NCI-H1694 treated with DMSO at 0.1 percent for 48 hours (cell line): Measurements from ENCODE around the gene TMCC2.
A peak's percentile ranks its signal among the peaks of the same experiment; 100 is the strongest.
"Not testable (repeated sequence)": the region's sequence is repeated elsewhere in the genome, so short reads cannot be mapped to it uniquely, and the experiment has no call there.

Experiments
- DNase-seq: peaks from one replicate; lab custom pipeline; 2025; lab: John Stamatoyannopoulos, UW

The TMCC2 gene

DNA sequence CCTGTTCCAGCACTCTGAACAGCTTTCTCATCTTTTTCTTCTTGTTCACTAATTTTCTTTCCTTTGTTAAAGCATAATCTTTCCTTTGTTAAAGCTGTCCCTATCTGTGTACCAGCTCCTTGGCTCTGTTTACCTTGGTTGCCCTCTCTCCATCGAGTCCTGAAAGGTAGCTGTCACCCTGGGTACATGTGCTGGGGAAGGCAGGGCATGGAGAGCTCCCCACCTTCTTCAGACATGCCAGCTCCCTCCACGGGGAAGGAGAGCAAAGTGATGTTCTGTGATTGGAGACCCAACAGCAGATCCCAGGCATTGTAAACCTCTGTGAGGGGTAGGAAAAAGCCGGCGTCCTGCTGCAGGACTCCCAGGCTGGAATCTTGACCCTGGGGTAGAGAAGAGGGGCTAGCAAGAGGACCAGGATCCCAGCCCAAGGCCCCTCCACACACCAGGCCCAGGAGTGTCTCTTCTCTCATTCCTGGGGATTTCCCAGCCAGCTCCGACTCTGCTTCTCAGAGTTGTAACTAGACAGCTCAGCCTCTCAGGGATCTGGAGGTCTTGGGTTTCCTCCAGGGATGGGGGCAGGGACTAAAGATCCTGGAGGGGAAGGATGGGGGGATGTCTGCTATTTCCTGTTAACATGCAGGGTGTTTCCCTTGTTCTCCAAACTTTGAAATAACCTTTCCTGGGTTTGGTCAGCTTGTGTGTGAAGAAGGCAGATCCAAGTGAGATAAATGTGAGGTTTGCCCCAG lies 34.4 kb downstream of the TMCC2 start:
- no peak for DNase-seq

GRCh38 chr1:205262731-205263171 lies 35.0 kb downstream of the TMCC2 start:
- DNase-seq, result no peak

- DNase-seq, result no peak
Observed at GRCh38 chr1:205263580-205264190, 35.9 kb downstream of the TMCC2 start.

DNA sequence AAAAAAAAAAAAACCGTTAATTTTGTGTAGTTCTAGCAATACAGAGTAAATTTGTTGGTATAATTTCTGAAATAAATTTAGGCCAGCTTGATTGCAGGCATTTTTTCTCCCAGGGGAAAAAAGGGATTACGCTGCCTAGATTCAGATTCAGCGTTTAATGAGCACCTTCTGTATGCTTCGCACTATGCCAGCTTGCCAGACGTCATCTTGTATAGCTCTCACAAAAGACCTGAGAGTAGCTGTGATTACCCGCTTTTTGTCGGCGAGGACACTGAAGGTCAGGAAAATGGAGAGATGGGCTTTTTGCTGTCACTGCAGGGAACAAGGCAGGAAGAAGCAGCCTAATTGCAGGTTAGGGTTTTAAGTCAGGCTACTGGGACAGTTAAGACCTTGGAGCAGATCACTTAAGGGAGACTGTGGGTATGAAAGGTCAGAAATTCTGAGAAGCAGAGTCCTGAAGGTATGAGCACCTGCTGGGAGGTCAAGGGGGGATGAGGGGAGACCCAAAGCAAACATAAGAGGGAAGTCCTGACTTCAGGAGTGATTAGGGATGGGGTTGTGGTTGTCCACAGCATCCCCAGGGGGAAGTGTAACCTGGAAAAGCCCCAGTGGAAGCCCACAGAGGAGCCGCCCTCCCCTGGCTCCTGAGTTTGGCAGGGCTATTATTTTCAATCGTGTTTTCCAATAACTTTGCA lies 39.0 kb downstream of the TMCC2 start:
- no peak for DNase-seq

- DNase-seq, result no peak
Observed at GRCh38 chr1:205267306-205267902, 39.7 kb downstream of the TMCC2 start.

DNA sequence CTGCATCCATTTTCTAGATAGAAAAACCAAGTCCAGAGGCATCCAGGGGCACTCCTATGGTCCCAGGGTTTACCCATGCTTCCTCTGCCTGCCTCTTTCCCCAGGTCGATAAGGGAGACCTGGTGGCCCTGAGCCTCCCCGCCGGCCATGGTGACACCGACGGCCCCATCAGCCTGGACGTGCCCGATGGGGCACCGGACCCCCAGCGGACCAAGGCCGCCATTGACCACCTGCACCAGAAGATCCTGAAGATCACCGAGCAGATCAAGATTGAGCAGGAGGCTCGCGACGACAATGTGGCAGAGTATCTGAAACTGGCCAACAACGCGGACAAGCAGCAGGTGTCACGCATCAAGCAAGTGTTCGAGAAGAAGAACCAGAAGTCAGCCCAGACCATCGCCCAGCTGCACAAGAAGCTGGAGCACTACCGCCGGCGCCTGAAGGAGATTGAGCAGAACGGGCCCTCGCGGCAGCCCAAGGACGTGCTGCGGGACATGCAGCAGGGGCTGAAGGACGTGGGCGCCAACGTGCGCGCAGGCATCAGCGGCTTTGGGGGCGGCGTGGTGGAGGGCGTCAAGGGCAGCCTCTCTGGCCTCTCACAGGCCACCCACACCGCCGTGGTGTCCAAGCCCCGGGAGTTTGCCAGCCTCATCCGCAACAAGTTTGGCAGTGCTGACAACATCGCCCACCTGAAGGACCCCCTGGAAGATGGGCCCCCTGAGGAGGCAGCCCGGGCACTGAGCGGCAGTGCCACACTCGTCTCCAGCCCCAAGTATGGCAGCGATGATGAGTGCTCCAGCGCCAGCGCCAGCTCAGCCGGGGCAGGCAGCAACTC lies 41.3 kb downstream of the TMCC2 start:
- DNase-seq, result no peak

GRCh38 chr1:205269711-205270110 lies 42.0 kb downstream of the TMCC2 start:
- no peak for DNase-seq

DNA sequence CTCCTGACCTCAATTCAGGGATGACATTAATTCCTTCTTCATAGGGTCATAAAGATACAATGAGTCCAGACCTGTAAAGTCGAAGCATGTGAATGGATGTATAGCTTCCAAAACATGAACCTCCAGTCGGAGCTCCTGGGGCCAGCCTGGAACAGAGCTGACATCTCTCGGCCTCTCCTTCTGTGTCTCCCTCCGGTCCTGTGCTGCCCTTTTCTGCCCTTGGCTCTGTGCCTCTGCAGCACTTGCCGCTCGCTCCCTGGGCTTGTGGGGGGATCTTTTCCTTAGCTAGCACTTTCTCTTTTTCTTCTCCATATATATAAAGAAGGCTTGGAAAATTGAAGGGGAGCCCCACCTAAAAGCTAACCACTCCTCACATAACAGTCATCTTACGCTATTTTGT lies 42.5 kb downstream of the TMCC2 start:
- DNase-seq, result no peak

DNA sequence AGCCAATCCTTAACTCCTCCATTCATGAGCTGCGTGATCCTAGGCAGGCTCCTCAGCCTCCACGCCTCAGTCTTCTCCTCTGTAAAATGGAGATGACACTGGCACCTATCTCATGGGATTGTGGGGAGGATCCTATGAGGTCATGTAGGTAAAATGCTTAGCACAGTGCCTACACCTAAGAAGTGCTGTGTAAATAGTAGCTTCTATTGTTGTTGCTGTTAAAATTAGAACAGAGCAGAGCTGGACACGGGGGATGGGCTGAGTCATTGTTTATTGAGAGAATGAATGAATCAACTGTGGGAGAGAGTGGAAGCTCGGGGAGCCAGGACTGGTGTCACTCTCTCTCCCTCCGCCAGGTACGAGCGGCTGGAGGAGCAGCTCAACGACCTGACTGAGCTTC lies 43.0 kb downstream of the TMCC2 start:
- no peak for DNase-seq

DNA sequence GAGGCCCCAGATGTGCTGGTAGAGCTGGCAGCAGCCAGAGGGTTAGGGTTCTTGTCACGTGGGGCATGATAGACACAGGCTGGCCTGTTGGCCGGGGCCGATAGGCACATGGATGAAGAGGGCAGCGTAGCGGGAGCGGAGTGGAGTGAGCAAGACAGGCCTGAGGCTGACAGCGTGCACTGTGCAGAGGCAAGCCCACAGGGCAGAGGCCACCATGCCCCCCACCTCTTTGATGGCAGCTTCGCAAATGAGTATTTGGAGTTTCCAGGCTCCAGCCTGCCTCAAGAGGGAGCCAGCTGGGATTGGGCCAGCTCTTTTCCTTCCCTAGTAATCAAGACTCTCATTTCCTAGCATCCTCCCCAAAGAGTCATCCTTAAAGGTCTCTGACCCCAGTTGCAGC lies 43.5 kb downstream of the TMCC2 start:
- DNase-seq, result no peak

DNA sequence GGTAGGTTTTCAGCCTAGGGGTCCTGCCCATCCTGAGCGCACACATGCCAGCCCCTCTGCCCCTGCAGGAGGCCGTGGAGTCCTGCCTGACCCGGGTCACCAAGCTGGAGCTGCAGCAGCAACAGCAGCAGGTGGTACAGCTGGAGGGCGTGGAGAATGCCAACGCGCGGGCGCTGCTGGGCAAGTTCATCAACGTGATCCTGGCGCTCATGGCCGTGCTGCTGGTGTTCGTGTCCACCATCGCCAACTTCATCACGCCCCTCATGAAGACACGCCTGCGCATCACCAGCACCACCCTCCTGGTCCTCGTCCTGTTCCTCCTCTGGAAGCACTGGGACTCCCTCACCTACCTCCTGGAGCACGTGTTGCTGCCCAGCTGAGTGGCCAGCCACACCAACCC lies 44.0 kb downstream of the TMCC2 start:
- no peak for DNase-seq

- no peak for DNase-seq
Observed at GRCh38 chr1:205272536-205272935, 44.8 kb downstream of the TMCC2 start.

GRCh38 chr1:205273551-205273982 lies 45.8 kb downstream of the TMCC2 start:
- DNase-seq, result peak; percentile 65

DNA sequence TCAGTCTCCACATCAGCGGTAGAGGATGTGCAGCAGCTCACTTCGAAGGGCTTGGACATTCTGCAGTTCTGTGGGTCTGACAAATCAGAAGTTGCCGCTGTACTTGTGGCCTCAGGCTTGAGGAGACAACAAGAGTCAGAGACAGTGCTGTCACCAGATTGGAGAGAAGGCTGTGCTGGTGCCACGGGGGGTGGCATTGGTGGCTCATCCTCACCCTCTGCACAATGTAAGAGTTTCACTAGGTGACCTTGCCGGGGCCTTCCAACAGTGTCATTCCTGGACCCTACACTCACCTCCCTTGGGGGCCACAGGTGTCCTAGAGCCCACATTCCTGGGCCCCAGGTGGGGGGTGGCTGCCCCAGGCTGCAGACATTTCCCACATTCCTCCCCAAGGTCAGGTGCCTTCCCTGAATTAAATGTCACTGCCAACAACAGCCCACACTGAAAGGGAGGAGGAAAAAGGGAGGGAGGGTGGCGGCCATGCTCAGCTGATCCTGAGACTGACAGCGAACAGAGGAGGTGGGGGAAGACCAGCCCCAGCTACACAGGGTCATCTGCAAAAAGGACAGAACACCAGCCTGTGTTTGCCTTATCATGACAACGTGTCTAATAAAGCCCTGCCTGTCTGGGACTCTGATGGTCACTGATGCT lies 46.4 kb downstream of the TMCC2 start:
- DNase-seq, result no peak

DNA sequence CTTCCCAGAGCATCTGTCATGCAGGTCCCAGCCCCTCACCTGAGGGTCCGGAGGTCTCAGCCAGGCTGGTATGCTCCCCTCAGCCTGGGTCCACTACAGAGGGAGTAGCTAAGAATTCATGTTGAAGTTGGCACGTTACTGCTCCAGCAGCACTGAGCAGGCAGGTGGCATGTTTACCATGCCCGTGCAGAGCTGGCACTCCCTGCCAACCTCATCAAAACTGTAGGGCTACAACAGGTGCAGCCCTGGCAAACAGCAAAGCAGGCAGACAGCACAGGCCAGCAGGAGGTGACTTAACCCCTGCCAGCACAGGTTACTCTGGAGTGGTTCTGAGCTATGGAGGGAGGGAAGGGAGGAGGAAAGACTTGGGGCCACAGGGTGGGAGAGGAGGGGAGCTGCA lies 47.4 kb downstream of the TMCC2 start:
- DNase-seq, result no peak

DNA sequence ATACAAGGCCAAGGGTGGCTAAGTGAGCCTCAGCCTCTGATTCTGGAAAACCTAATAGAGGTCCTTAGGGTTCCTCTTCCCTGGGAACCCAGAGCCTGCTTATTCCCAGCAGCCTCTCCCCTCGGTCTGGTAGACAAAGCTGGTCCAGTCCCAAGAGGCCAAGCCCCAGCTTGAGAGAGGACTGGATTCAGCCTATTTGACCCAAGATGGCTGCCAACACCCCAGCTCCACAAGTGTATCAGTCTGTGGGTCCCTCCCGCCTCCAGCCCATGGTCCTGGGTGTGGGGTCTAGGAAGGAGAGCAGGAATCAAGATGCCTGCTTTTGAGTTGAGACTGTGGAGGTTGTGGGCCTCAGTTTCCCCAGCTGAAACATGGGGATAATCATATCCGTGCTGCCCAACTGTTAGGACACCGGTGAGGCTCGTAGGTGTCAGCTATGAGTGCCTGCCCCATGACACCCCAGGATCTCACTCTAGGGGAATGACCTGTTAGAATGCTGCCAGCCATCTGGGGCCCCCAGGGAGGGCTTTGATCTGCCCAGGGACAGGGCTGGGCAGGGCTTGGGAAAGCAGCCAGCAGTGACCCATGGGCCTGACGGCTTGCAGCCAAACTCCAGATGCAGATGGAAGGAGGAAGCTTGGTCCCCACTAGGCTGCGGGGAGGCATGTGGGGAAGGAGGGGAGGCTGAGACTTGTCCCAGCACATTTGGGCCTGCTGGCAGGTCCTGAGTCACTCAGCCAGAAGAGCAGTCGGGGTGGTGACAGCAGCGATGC lies 48.4 kb downstream of the TMCC2 start:
- no peak for DNase-seq

- DNase-seq, result no peak
Observed at GRCh38 chr1:205276689-205277065, 48.9 kb downstream of the TMCC2 start.

DNA sequence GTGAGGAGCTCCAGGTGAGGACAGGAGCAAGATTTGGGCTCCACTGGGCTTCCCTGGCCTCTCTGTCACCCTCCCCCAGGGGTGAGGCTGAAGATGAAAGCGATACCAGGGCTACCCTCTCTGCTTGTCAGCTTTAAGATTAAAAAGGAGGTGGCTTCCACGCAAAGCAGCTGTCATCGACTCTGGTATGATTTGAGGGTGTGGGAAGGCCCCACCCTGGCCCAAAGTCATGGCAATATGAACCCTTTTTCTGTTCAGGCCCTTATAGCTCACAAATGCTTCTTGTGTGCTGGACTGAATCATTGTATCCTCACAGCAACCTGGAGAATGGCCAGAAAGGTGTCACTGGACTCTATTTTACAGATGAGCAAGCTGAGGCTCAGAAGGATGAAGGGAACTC lies 52.2 kb downstream of the TMCC2 start:
- no peak for DNase-seq

GRCh38 chr1:205280666-205281395 lies 53.1 kb downstream of the TMCC2 start:
- not testable (repeated sequence) for DNase-seq
